COR-L47 (cell line): ENCODE results near the gene MBTD1.
"Not testable (repeated sequence)": the region's sequence is repeated elsewhere in the genome, so short reads cannot be mapped to it uniquely, and the experiment has no call there.

Experiments
- DNase-seq: peaks from one replicate; lab custom pipeline; 2025; lab: John Stamatoyannopoulos, UW

Gene MBTD1

GRCh38 chr17:51189162-51189561, 70.7 kb downstream of the MBTD1 start:
- DNase-seq, result no peak

- DNase-seq, result no peak
Observed at GRCh38 chr17:51188271-51188833, 71.5 kb downstream of the MBTD1 start.

- no peak for DNase-seq
Observed at GRCh38 chr17:51185763-51186332, 74.0 kb downstream of the MBTD1 start.

GRCh38 chr17:51184124-51184523, 75.7 kb downstream of the MBTD1 start:
- no peak for DNase-seq

GRCh38 chr17:51180486-51180885, 79.4 kb downstream of the MBTD1 start:
- no peak for DNase-seq

- DNase-seq, result not testable (repeated sequence)
Observed at GRCh38 chr17:51172030-51172429, 87.8 kb downstream of the MBTD1 start.

- no peak for DNase-seq
Observed at GRCh38 chr17:51170736-51171135, 89.1 kb downstream of the MBTD1 start.

GRCh38 chr17:51169340-51169739, 90.5 kb downstream of the MBTD1 start:
- DNase-seq, result no peak

GRCh38 chr17:51166987-51167931, 92.6 kb downstream of the MBTD1 start:
- peak; percentile 52 for DNase-seq

- DNase-seq, result peak; percentile 72
Observed at GRCh38 chr17:51166198-51166986, 93.5 kb downstream of the MBTD1 start, which contains the start of gene NME2. Gene NME2 (plus strand): TSS chr17:51166411. CDS start chr17:51166831, 420 bp downstream.

GRCh38 chr17:51165680-51166197, 94.1 kb downstream of the MBTD1 start:
- DNase-seq, result no peak

GRCh38 chr17:51164911-51165679, 94.8 kb downstream of the MBTD1 start:
- DNase-seq, result no peak

GRCh38 chr17:51161541-51161940, 98.3 kb downstream of the MBTD1 start:
- DNase-seq, result no peak

GRCh38 chr17:51159604-51160003, 100.2 kb downstream of the MBTD1 start:
- no peak for DNase-seq

- no peak for DNase-seq
Observed at GRCh38 chr17:51155416-51155815, 104.4 kb downstream of the MBTD1 start.

- DNase-seq, result no peak
Observed at GRCh38 chr17:51154176-51154575, 105.7 kb downstream of the MBTD1 start.

- peak; percentile 99 for DNase-seq
Observed at GRCh38 chr17:51153210-51154072, 106.4 kb downstream of the MBTD1 start, which contains the start of gene NME1. Gene NME1 (plus strand): TSS chr17:51153559. CDS start chr17:51155655, 2,096 bp downstream.

GRCh38 chr17:51152766-51153209, 107.1 kb downstream of the MBTD1 start:
- DNase-seq, result no peak

GRCh38 chr17:51150932-51151331, 108.9 kb downstream of the MBTD1 start:
- no peak for DNase-seq

- DNase-seq, result no peak
Observed at GRCh38 chr17:51149163-51149562, 110.7 kb downstream of the MBTD1 start.
